Thymus (tissue), 14 donors: Measurements from ENCODE around the gene FBXW10. TPM values are rescaled to one million over a fixed set of nuclear protein-coding genes. Genes with fewer than 3 reads are reported as not detected.
A peak's percentile ranks its signal among the peaks of the same experiment; 100 is the strongest.
"Not testable (repeated sequence)": the region's sequence is repeated elsewhere in the genome, so short reads cannot be mapped to it uniquely, and the experiment has no call there.

Experiments
- DNase-seq, 9 donors: peaks; one replicate each; pipeline ENCODE4 v3.0.0-alpha.2; 2013; ENCODE audit warnings: low spot score in 9 of 9, low read depth in 6 of 9, missing footprints in 1 of 9
- H3K27ac ChIP-seq, 2 donors: one replicate each; pipeline ENCODE4 v1.5.1; 2013; ENCODE audit warnings: control low read depth in 1 of 2, low read depth in 1 of 2, low read length in 1 of 2, mild to moderate bottlenecking in 1 of 2, moderate library complexity in 1 of 2
- H3K27me3 ChIP-seq, 2 donors: one replicate each; pipeline ENCODE4 v1.5.1; 2013; ENCODE audit warnings: low read length in 1 of 2; ENCODE audit not compliant: control insufficient read depth in 2 of 2, insufficient read depth in 1 of 2
- H3K36me3 ChIP-seq, 2 donors: one replicate each; pipeline ENCODE4 v1.5.1; 2013; ENCODE audit warnings: low read length in 1 of 2, mild to moderate bottlenecking in 1 of 2, moderate library complexity in 1 of 2; ENCODE audit not compliant: control insufficient read depth in 2 of 2, insufficient read depth in 2 of 2
- H3K4me1 ChIP-seq, 2 donors: one replicate each; pipeline ENCODE4 v1.5.1; 2013; ENCODE audit warnings: low read length in 2 of 2; ENCODE audit not compliant: control insufficient read depth in 2 of 2, insufficient read depth in 2 of 2
- H3K4me3 ChIP-seq, 2 donors: one replicate each; pipeline ENCODE4 v1.5.1; 2013; ENCODE audit warnings: low read length in 2 of 2, control low read depth in 1 of 2, mild to moderate bottlenecking in 1 of 2
- H3K9me3 ChIP-seq, 2 donors: one replicate each; pipeline ENCODE4 v1.5.1; 2013; ENCODE audit warnings: low read length in 1 of 2, mild to moderate bottlenecking in 1 of 2; ENCODE audit not compliant: control insufficient read depth in 2 of 2, insufficient read depth in 1 of 2
- WGBS: extraction: QIAGEN DNeasy Blood & Tissue Kit; methylation state at CpG from one replicate; pipeline ENCODE4 v1.1.7; 2013; 5-methylcytosine and 5-hydroxymethylcytosine counted together
- long read RNA-seq, 10 donors: transcript quantifications; one replicate each; lab custom pipeline, GENCODE V29; 2026
- polyA plus RNA-seq: library from polyadenylated mRNA; stranded (reverse); fragments of 200-250 nt; gene quantifications from one replicate; pipeline ENCODE4 v1.2.3, GENCODE V29; 2013
- total RNA-seq: library from RNA; stranded (reverse); fragments of 120-200 nt; gene quantifications from one replicate; pipeline ENCODE4 v1.2.4, GENCODE V29; 2013
- donor health status: healthy.

FBXW10 gene
- total RNA-seq = 0.09 TPM
- polyA plus RNA-seq = 0.50 TPM
- long read RNA-seq, donor 1 = 0 reads
- long read RNA-seq, donor 2 = 0 reads
- long read RNA-seq, donor 3 = 0 reads
- long read RNA-seq, donor 4 = 0 reads
- long read RNA-seq, donor 5 = 0 reads
- long read RNA-seq, donor 6 = 0 reads
- long read RNA-seq, donor 7 = 0 reads
- long read RNA-seq, donor 8 = 0 reads
- long read RNA-seq, donor 9 = 0 reads
- long read RNA-seq, donor 10 = 0 reads

DNA sequence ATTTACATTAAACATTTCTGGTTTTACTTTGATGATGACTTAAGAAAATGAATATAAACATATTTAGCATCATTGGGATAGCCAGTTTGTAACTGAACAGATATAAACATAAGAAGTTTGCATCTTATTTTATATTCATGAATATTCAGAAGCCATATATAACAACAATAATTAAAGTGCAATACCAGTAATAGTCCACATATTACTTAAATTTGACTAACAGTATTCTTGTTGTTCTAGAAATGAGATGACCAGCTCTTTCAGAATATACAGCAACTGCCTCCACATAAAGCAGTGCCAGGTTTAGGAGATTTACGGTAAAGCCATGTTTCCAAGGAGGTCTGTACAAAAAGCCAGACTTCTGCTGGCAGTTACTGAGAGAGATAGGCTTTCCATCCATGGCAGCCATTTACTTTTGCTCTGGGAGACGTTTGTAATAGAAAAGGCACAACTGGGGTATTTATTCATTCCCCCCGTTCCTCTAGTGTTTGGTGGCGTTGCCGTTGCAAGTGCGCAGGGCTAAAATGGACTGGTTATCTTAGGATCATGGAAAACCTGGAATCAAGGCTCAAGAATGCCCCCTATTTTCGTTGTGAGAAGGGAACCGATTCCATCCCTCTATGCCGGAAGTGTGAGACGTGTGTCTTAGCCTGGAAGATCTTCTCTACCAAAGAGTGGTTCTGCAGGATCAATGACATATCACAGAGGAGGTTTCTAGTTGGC lies at the start of gene FBXW10:
TSS of gene FBXW10 (plus strand) at position 356 of the 723 bp plus-strand sequence. CDS start at position 547, 191 bp downstream.
- not testable (repeated sequence) for H3K4me3 ChIP-seq

DNA sequence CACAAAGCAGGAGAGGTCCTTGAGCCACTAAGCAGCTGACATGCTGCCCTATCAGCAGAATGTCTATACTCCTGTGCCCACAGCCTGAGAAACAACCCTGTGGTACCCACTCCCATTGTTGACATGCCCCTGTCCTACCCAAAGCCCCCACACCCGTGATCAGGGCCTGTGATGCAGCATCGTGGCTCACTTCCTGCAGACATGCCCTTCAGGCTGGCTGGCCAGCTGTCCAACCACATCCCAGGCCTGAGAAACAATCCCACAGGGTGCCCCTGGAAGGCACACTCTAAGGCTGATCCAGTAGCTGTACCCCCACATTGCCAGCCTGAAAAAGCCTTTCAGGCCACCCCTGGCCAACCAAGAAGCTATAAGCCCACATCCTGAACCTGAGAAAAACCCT lies 48.7 kb upstream of the FBXW10 start:
- H3K36me3 ChIP-seq, H3K27ac ChIP-seq, H3K9me3 ChIP-seq, H3K4me3 ChIP-seq, H3K4me1 ChIP-seq, DNase-seq, H3K27me3 ChIP-seq: not testable (repeated sequence)
- WGBS = 82% methylated on average over 2 of the region's 2 CpGs

More for the DNA sequence above, at the start of gene FBXW10:
- 88% methylated on average over 9 of the region's 10 CpGs for WGBS
- not testable (repeated sequence) for DNase-seq, H3K36me3 ChIP-seq, H3K27ac ChIP-seq, H3K4me1 ChIP-seq, H3K9me3 ChIP-seq, H3K27me3 ChIP-seq

- 66% methylated on average over 8 of the region's 8 CpGs for WGBS
- H3K4me1 ChIP-seq, H3K36me3 ChIP-seq, H3K27me3 ChIP-seq, H3K9me3 ChIP-seq, H3K27ac ChIP-seq, DNase-seq: not testable (repeated sequence)
- H3K4me3 ChIP-seq = peak overlapping the region; percentile 52 to 56
Measured at GRCh38 chr17:18698473-18699103, 45.3 kb upstream of the FBXW10 start.

DNA sequence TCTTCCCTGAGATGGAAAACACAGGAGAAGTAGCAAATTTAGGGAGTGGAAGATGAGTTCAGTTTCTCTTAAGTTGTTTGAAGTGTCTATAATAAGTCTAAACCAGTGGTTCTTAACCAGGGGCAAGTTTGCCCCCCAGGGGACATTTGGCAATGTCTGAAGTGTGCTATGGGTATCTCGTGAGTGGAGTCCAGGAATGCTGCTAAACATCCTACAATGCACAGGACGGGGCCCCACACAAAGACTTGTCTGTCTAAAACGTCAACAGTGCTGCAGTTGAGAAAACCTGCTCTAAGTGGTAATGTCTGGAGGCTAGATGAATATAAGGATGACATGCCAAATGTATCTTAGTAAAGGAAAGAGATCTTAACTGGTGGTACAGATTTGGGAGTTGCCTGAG lies 37.9 kb upstream of the FBXW10 start:
- not testable (repeated sequence) for H3K9me3 ChIP-seq, H3K4me1 ChIP-seq, H3K4me3 ChIP-seq, H3K27me3 ChIP-seq, H3K27ac ChIP-seq, H3K36me3 ChIP-seq, DNase-seq
- 97% methylated on average over 3 of the region's 3 CpGs for WGBS

- H3K9me3 ChIP-seq, H3K27me3 ChIP-seq, DNase-seq, H3K4me3 ChIP-seq, H3K27ac ChIP-seq, H3K4me1 ChIP-seq, H3K36me3 ChIP-seq: not testable (repeated sequence)
- WGBS = 97% methylated on average over 3 of the region's 3 CpGs
Measured at GRCh38 chr17:18708215-18708614, 35.6 kb upstream of the FBXW10 start.

DNA sequence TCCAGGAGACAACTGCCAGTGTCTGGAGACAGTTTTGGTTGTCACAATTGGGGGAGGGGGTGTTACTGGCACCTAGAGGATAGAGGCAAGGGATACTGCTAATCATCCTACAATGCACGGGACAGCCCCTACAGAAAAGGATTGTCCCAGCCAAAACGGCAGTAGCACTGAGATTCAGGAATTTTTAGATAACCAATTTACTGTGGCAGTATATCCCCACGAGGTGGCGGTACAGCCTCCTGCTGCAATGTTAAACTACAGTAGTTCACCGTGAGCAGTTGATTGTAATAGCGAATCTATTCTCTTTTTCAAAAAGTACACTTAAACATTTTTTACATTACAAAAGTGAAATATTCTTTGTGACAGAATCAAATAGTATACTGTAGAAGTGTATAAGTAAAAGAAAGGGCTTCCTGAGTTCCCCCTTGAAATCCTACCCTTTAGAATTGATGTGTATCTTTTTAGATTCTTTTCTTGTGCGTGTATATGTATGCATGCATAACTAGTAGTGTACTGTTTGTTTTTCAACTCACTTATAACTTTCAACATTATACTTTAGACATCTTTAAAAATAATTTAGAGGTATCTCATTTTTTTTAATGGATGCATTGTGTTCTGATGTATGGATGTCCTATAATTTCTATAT lies 31.4 kb upstream of the FBXW10 start:
- H3K27ac ChIP-seq, H3K4me3 ChIP-seq, H3K27me3 ChIP-seq, H3K36me3 ChIP-seq, H3K9me3 ChIP-seq, H3K4me1 ChIP-seq: not testable (repeated sequence)
- DNase-seq = peak in 8 of 9 donors; percentile 14 to 57 (median 32)
- 19% methylated on average over 7 of the region's 7 CpGs for WGBS

DNA sequence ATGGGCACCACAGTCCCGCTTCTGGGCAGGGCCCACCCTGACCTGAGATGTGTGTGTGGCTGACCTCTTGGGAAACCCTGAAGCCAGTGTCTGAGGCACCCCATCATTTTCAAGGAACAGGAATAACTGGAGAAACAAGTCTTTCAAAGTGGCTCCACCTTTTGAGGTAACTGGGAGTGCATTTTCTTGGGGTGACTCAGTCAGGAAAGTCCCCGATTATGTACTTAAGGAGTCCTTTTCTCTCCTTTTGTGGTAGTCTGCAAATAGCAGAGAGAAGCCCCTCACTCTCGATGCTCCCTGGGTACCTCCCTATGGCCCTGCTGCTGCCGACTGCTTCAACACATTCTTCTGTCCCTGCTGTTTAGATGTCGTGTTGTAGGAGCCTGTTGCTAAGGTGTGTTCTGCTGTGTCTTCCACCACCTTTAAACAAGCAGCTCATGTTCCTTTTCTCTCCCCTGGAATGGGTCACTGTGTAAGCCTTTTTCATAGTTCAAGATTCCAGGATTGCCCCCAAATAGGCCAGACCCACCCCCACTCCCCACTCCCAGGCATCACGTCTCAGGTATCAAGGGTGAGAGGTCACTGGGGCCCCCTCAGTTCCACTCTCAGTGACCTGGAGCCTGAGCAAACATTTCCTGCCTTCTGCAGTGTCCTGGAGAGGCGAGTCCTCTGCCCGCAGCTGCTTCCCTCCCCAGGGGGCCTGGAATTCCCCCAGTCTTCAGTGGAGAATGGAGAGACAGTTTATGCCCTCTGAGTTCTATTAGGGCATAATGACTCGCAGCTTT lies 25.0 kb upstream of the FBXW10 start:
- not testable (repeated sequence) for DNase-seq, H3K27me3 ChIP-seq, H3K4me1 ChIP-seq, H3K9me3 ChIP-seq, H3K4me3 ChIP-seq, H3K36me3 ChIP-seq
- H3K27ac ChIP-seq = peak overlapping the region in 1 of 2 donors; percentile 37
- whole genome bisulfite sequencing = 88% methylated on average over 8 of the region's 9 CpGs

- H3K4me3 ChIP-seq, H3K27me3 ChIP-seq, H3K4me1 ChIP-seq, DNase-seq, H3K36me3 ChIP-seq, H3K9me3 ChIP-seq: not testable (repeated sequence)
- peak overlapping the region in 1 of 2 donors; percentile 31 for H3K27ac ChIP-seq
- 96% methylated on average over 12 of the region's 12 CpGs for WGBS
Measured at GRCh38 chr17:18719428-18720110, 24.3 kb upstream of the FBXW10 start.
